Activated B cell treated with CpG ODN at 0.5 μM for 24 hours (primary cell): ENCODE measurements around the gene IL4. TPM values are rescaled to one million over a fixed set of nuclear protein-coding genes. Genes with fewer than 3 reads are reported as not detected.

Experiments used
- ATAC-seq: fragments of 200-7000 bp; cut with Tn5 transposase; one replicate; pipeline ENCODE4 v1.10.0; 2021; ENCODE audit warnings: low read depth, mild to moderate bottlenecking, moderate library complexity
- CTCF ChIA-PET: fragments of 350-600 bp; sonication (Branson Sonifier 250); formaldehyde crosslinking; loops from one replicate; lab custom pipeline; 2021; ENCODE audit warnings: antibody characterized with exemption; lab: Charles Lee
- POLR2A ChIA-PET: fragments of 350-600 bp; sonication (Branson Sonifier 250); formaldehyde crosslinking; loops from one replicate; lab custom pipeline; 2021; ENCODE audit warnings: antibody characterized with exemption; lab: Charles Lee
- DNase-seq: peaks from one replicate; pipeline ENCODE4 v3.0.0; 2022
- H3K27ac Mint-ChIP-seq: one replicate; pipeline ENCODE4 v1.8.0; 2020; ENCODE audit warnings: mixed read lengths
- H3K27me3 Mint-ChIP-seq: one replicate; pipeline ENCODE4 v1.8.0; 2021; ENCODE audit warnings: mixed read lengths
- H3K36me3 Mint-ChIP-seq: one replicate; pipeline ENCODE4 v1.8.0; 2021; ENCODE audit warnings: low read depth, mixed read lengths
- H3K4me1 Mint-ChIP-seq: one replicate; pipeline ENCODE4 v1.8.0; 2021; ENCODE audit warnings: mixed read lengths
- H3K4me3 Mint-ChIP-seq: one replicate; pipeline ENCODE4 v1.8.0; 2020; ENCODE audit warnings: mild to moderate bottlenecking, mixed read lengths
- H3K9me3 Mint-ChIP-seq: one replicate; pipeline ENCODE4 v1.8.0; 2020; ENCODE audit warnings: mixed read lengths
- intact Hi-C: fragments of 100-400 bp; cut with micrococcal nuclease; formaldehyde crosslinking; loops from one replicate; pipeline ENCODE4 v1.15.1; 2024
- total RNA-seq: library from RNA; stranded (reverse); gene quantifications from 2 replicates; pipeline ENCODE4 v1.2.3, GENCODE V29; 2022
- TF ChIP-seq, protein P1 (sequence below): fragments of 200-600 bp; IDR thresholded peaks from one replicate; pipeline ENCODE4 v1.8.0; 2022; ENCODE audit warnings: antibody characterized with exemption, mild to moderate bottlenecking

Gene IL4
- total RNA-seq, 1 donor from 2014 or later = not detected

DNA sequence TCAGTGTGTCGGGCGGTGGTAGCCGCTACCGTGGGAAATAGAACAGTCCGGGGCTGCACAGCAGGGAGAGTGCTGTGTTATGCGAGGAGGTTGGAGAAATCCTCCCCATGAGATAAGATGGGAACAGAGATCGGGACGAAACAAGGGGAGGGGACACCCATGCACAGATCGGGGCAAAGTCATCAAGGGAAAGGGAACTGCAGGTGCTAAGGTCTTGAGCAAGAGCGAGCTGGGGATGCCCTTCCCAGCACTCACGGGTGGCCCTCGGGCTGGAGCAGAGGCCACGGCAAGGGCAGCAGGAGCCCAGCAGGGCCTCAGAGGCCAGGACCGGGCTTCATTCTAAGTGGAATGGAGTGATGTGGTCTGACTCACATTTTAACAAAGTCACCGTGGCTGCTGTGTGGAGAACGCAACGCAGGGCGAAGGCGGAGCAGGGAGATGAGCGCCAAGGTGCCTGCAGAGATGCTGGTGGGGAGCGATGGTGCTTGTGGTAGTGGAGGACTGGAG, 8.2 kb upstream of the IL4 start:
- no peaks in the 10 kb centered on the region for H3K9me3 Mint-ChIP-seq
- no peak for ATAC-seq
- no peaks in the 10 kb centered on the region for H3K27me3 Mint-ChIP-seq
- H3K4me3 Mint-ChIP-seq = no peak overlapping the region
- intact Hi-C loops = no loop called here
- no peak overlapping the region for H3K27ac Mint-ChIP-seq
- CTCF ChIA-PET = no interaction called here
- POLR2A ChIA-PET = no interaction called here
- TF ChIP-seq, protein P1, sequence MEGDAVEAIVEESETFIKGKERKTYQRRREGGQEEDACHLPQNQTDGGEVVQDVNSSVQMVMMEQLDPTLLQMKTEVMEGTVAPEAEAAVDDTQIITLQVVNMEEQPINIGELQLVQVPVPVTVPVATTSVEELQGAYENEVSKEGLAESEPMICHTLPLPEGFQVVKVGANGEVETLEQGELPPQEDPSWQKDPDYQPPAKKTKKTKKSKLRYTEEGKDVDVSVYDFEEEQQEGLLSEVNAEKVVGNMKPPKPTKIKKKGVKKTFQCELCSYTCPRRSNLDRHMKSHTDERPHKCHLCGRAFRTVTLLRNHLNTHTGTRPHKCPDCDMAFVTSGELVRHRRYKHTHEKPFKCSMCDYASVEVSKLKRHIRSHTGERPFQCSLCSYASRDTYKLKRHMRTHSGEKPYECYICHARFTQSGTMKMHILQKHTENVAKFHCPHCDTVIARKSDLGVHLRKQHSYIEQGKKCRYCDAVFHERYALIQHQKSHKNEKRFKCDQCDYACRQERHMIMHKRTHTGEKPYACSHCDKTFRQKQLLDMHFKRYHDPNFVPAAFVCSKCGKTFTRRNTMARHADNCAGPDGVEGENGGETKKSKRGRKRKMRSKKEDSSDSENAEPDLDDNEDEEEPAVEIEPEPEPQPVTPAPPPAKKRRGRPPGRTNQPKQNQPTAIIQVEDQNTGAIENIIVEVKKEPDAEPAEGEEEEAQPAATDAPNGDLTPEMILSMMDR = no peak
- no peak for DNase-seq
- peaks cover 27% of the 10 kb centered on the region for H3K4me1 Mint-ChIP-seq
- H3K36me3 Mint-ChIP-seq = no peaks in the 10 kb centered on the region

DNA sequence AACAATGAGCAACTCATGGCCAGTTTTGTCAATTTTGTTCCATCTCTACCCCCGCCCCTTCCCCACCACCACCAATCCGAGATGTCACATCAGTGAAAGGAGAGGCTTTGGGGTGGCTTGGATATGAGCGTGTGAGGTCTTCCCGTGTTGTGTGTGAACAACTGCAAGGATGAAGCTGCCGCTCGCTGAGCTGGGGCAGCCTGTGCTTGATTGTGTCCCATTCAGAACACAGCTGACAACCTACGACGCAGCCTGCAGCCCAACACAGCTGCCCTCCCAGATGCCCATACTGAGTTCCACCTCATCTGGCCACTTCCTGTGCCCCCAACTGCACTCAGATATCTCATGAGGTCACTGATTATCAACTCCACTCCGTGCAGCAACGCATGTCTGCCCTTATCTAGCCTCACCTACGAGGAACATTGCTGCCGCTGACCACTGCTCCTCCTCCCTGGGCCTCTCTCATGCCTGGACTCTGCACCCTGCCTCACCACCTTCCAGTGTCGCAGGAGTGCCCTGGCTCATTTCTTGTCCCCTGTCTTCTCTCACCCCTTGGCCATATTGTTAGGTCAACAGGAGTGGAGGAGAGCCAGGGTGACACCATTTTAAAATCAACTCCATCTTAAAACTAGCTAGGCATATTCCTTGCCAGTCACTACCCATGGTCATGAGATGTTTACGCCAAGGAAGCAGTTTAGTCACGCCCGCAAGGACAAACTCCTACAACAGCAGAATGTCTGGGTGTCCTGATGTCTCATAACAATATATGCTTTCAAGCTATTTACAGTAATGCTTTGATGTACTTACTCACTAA, 7.3 kb upstream of the IL4 start:
- H3K27ac Mint-ChIP-seq = no peak overlapping the region
- intact Hi-C loops = no loop called here
- H3K4me1 Mint-ChIP-seq = peaks cover 21% of the 10 kb centered on the region
- no peak for ATAC-seq
- POLR2A ChIA-PET = no interaction called here
- CTCF ChIA-PET = no interaction called here
- H3K9me3 Mint-ChIP-seq = no peaks in the 10 kb centered on the region
- no peak overlapping the region for H3K4me3 Mint-ChIP-seq
- DNase-seq = no peak
- TF ChIP-seq, protein P1 = no peak
- H3K36me3 Mint-ChIP-seq = no peaks in the 10 kb centered on the region
- H3K27me3 Mint-ChIP-seq = no peaks in the 10 kb centered on the region

DNA sequence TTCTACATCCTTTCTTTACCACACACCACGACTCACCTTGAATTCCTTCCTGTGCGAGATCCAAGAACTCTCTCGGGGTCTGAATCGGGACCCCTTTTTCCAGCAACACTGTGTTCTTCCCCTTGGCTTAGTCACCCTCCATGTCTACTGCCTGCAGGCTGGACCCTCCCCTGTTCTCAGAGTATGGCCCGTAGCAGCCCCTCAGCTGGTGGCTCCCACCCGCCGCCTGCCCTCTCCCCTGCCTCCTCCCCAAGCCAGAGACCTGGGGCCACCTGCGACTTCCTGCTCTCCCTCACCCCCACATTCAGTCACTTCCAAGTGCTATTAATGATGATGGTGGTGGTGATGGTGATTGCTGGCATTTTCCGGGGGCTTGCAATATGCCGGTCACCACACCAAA, 6.5 kb upstream of the IL4 start:
- H3K4me1 Mint-ChIP-seq = peaks cover 15% of the 10 kb centered on the region
- no peaks in the 10 kb centered on the region for H3K27me3 Mint-ChIP-seq
- no peaks in the 10 kb centered on the region for H3K36me3 Mint-ChIP-seq
- no peak overlapping the region for H3K27ac Mint-ChIP-seq
- H3K4me3 Mint-ChIP-seq = no peak overlapping the region
- DNase-seq (no peak), ATAC-seq (no peak)
- ChIA-PET POLR2A (no interaction called here), CTCF (no interaction called here)
- TF ChIP-seq, protein P1 = no peak
- H3K9me3 Mint-ChIP-seq = no peaks in the 10 kb centered on the region
- intact Hi-C loops = no loop called here

DNA sequence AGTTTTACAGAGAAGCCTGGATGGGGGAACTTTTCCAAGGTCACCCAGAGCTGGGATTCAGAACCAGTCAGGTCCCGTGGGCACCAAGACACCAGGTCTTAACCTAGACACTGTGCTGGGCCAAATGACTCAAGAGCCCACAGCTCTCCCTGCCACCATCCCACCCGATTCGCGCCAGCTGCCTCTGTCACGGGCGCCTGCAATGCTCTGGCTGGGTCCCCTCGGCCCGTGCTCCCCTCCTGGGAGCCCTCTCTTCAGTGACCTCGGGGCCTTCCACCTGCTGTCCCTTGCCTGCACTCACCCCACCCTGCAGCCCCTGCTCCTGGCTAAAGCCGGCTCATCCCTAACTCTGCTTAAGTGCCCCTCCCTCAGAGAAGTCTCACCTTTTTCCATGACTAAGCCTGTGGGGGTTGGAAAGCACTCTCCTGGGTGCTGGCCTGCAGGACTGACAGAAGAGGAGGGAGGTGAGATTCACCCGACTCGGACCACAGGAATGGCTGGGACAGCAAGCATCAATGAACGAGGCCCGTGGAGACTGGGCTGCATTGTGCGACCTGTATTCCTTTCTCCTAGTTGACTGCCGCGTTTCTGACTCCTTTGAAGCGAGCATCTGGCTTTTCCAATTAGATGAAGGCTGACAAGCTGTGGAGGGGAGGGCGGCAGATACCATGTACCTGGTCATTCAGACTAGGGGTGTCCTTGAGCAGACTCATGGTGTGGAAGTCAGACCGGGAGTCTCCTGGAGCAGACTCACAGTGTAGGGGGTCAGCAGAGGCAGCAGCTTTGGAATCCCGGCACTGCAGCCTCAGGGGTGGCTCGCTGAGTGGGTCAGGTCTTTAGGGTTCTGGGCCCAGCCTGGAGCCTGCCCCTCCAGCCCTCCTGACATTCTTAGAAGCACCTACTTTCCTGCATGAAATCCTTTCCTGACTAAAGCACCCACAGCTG, 5.8 kb upstream of the IL4 start:
- H3K36me3 Mint-ChIP-seq = no peaks in the 10 kb centered on the region
- intact Hi-C loops = no loop called here
- no peaks in the 10 kb centered on the region for H3K27me3 Mint-ChIP-seq
- ChIA-PET CTCF (no interaction called here), POLR2A (no interaction called here)
- TF ChIP-seq, protein P1 = no peak
- ATAC-seq = no peak
- no peak overlapping the region for H3K4me3 Mint-ChIP-seq
- H3K27ac Mint-ChIP-seq = no peak overlapping the region
- H3K9me3 Mint-ChIP-seq = no peaks in the 10 kb centered on the region
- DNase-seq = no peak
- peaks cover 10% of the 10 kb centered on the region for H3K4me1 Mint-ChIP-seq
